Breast epithelium (tissue), 3 donors: ENCODE measurements around the gene LRRC49.

Source experiments
- CTCF ChIP-seq, 3 donors: fragments of 450-650 bp; IDR thresholded peaks; one replicate each; pipeline ENCODE4 v1.5.1; 2016 to 2017; ENCODE audit warnings: antibody characterized with exemption in 3 of 3, mild to moderate bottlenecking in 3 of 3, moderate library complexity in 3 of 3
- POLR2A ChIP-seq: fragments of 450-650 bp; IDR thresholded peaks from one replicate; pipeline ENCODE4 v1.6.1; 2016; ENCODE audit warnings: antibody characterized with exemption, mild to moderate bottlenecking, moderate library complexity
- POLR2AphosphoS5 ChIP-seq, 3 donors: sonication (generic); formaldehyde crosslinking; IDR thresholded peaks; one replicate each; pipeline ENCODE4 v1.6.1; 2017; ENCODE audit warnings: antibody characterized with exemption in 3 of 3

GRCh38 chr15:71056111-71056510 is 163.5 kb downstream of the LRRC49 start:
- TF ChIP-seq CTCF (IDR thresholded peaks at IDR 0.05) (no peak), POLR2A (no peak), POLR2AphosphoS5 (IDR thresholded peaks at IDR 0.05) (no peak)
